ENCODE data around the gene PLCD3.

- TF ChIP-seq CTCF (IDR thresholded peaks at IDR 0.05; ENCODE audit: insufficient read depth, low read length, poor library complexity, severe bottlenecking) (no peak), EZH2phosphoT487 (conservative IDR thresholded peaks at IDR 0.05; ENCODE audit: low read length) (no peak)
Observed at GRCh38 chr17:45086391-45086790, 45.9 kb downstream of the PLCD3 start.

Measured in SU-DHL-6 (cell line).